LoVo (cell line): ENCODE results near the gene PCSK4.
"Not testable (repeated sequence)": the region's sequence is repeated elsewhere in the genome, so short reads cannot be mapped to it uniquely, and the experiment has no call there.

ENCODE experiments used
- DNase-seq: peaks from one replicate; pipeline ENCODE4 v3.0.0-alpha.2; 2016; ENCODE audit warnings: low spot score

PCSK4 gene

DNA sequence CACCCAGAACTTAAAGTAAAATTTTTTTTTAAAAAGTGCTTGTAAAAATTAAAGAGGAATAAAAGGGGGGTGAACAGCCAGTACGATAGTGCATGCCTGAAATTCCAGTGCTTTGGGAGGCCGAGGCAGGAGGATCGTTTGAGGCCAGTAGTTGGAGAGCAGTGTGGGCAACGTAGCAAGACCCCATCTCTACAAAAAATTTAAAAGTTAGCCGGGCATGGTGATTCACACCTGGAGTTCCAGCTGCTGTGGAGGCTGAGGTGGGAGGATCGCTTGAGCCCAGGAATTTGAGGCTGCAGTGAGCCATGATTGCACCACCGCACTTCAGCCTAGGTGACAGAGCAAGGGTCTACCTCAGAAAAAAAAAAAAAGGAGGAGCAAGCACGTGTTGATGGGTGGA, 14.9 kb upstream of the PCSK4 start:
- DNase-seq = no peak

DNA sequence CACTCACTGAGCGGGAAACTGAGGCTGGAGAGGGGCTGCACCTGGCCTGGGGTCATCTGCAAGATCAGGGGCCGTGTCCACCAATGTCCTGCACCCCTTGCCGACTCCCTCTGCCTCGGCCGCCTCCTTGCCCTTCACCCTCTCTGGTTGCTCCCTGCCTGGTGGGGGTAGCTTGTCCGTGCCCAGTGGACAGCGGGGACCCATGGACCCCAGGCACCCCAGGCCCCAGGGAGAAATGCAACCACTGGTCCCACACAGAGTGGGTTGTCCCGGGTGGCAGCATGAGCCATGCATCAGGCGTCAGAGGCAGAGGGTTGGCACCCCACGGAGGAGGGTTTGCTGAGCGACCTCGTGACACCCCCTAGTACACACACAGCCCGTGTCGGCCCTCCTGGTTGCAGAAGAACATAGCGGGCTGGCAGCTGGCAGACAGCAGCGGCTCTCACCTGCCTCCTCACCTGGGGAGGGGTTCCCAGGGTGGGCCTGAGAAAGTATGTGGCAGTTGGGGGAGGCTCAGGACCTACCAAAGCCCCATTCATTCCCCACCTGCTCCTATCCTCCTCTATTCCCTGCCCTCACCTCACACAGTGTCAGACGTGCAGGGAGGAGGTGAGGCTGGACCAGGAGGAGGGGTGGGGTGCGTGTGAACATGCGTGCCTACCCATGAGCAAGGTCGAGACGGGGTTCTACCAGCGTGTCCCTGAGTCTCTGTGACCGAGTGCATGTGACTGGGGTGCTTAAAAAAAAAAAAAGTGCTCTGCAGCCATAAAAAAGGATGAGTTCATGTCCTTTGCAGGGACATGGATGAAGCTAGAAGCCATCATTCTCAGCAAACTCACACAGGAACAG, 14.0 kb upstream of the PCSK4 start:
- no peak for DNase-seq

DNA sequence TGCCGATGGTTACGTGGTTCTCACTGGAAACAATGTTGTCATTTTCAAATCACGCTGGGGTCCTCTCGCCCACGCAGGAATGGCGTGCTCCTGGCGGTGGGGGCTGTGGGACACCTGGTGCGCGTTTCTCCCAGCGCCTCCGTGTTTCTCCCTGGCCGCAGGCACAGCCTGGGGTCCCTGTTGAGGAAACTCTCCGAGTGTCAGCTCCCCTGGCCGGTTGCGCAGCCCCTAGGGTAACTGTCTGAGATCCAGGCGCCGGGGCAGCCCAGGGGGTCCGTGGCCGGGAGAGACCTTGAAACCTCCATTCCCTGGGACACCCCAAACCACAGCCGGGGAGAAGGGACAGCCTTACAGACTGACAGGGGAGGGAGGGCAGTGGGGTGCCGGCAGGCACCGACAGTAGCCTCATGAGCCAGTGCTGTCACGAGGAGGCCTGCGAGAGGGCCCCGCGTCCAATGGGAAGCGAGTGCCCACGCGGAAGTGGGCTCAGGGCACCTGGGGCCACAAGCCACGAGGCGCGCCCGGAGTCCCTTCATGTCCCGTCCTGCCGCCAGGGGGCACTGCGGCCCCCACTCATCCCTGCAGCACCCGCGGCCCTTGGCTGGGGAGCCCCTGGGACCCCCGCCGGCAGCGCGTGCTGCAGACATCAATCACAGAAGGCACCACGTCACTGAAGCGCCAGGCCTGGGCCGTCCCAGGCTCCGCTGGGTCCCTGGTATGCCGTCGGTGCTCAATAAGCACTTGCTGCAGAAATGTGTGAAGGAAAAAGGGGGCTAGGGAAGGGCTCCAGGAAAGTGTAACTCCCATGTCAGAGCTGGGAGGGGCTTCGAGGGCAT, 13.2 kb upstream of the PCSK4 start:
- DNase-seq = peak; percentile 54

DNA sequence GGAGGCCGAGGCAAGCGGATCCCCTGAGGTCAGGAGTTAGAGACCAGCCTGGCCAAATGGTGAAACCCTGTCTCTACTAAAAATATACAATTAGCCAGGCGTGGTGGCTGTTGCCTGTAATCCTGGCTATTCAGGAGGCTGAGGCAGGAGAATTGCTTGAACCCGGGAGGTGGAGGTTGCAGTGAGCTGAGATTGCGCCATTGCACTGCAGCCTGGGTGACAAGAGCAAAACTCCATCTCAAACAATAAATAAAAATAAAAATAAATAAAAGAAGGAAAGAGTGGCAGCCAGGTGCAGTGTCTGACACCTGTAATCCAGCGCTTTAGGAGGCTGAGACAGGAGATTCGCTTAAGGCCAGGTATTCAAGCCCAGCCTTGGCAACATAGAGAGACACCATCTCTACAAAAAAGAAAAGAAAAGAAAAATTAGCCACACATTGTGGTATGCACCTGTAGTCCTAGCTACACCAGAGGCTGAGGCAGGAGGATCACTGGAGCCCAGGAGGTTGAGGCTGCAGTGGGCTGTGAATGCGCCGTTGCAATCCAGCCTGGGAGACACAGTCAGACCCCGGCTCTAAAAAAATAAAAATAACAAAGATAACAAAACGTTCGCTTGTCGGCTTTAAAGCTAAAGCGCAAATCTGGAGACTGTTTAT, 12.4 kb upstream of the PCSK4 start:
- DNase-seq = no peak

DNA sequence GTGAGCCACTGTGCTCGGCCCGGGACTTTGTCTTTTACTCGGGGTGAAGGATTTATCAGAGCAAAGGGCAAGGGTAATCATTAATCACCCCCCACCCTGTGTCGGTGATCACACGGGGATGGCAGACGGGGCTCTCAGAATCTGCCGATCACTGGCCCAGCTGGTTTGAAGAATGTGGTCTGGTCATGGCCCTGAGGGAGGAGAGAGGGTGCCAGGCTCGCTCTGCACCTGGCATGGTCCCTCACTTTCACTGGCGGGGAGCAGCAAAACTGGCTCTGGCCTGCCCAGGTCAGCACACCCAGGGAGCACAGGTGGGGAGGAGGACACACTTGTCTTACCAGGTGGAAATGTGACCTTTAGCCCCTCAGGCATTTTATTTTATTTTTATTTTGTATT, 11.0 kb upstream of the PCSK4 start:
- DNase-seq = no peak

DNA sequence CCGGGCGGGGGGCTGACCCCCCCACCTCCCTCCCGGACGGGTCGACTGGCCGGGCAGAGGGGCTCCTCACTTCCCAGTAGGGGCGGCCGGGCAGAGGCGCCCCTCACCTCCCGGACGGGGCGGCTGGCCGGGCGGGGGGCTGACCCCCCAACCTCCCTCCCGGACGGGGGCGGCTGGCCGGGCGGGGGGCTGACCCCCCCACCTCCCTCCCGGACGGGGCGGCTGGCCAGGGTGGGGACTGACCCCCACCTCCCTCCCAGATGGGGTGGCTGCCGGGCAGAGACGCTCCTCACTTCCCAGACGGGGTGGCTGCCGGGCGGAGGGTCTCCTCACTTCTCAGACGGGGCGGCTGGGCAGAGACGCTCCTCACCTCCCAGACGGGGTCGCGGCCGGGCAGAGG, 9.1 kb upstream of the PCSK4 start:
- not testable (repeated sequence) for DNase-seq

DNA sequence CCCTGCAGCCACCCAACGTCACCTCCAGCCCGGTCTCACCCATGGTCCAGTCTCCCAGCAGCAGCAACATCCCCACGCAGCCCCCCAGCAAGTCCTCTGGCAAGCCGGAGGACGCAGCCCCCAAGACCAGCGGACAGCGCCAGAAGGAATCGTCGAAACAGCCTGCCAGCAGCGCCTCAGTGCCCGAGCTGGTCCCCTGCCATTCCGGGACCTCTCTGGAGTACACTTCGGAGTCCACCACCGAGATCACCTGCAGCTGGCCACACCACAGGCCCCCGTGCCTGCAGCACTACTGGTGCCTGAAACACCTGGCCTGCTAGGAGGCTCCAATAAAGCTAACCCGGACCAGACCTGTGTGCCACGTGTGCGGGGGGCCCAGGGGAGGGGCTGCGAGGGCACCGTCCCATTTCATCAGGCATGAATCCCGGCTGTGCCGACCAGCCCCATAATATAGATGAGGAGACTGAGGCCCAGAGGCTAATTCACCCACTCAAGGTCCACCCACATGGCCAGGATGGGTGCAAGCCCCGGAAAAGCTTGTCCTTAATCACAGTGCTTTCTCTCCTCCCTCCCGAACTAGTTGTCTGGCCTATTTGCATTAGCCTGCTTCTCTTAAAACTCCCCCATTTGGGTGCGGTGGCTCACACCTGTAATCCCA, 7.6 kb upstream of the PCSK4 start:
- DNase-seq = no peak

DNA sequence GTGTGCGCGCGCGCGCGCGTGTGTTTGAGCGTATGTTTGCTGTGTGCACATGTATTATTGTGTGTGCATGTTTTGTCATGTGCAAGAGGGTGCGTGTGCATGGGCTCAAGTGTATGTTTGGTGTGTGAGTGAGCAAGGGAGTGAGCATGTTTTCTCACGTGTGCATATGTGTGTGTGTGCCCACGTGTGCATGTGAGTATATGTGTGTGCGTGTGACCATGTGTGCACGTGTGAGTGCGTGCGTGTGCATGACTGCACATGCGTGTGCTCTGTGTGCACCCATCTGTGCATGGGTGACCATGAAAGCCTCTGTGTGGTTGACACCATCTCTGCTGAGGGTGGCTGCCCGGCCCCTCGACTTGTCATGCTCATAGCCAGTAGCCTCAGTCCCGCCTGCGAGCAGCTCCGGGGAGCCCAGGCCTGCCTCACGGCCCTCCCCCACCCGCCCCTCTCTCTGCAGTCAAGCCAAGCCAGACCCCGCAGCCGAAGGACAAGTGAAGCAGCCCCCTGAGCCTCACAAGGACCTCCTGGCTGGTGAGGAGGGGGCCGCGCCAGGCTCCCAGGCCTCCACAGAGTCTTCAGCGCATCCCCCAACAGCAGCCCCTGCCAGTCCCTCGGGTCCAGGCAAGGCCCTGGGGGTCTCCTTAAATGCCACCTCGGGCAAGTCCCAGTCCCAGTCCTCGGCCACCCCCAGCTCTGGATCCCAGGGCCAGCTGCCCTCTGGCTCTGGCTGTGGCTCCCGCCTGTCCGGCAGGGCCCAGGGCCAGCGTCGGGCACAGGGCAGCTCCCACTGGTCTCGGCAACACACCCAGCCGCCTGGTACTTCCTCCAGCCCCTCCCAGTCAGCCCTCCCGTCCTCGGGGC, 6.8 kb upstream of the PCSK4 start:
- DNase-seq = no peak

DNA sequence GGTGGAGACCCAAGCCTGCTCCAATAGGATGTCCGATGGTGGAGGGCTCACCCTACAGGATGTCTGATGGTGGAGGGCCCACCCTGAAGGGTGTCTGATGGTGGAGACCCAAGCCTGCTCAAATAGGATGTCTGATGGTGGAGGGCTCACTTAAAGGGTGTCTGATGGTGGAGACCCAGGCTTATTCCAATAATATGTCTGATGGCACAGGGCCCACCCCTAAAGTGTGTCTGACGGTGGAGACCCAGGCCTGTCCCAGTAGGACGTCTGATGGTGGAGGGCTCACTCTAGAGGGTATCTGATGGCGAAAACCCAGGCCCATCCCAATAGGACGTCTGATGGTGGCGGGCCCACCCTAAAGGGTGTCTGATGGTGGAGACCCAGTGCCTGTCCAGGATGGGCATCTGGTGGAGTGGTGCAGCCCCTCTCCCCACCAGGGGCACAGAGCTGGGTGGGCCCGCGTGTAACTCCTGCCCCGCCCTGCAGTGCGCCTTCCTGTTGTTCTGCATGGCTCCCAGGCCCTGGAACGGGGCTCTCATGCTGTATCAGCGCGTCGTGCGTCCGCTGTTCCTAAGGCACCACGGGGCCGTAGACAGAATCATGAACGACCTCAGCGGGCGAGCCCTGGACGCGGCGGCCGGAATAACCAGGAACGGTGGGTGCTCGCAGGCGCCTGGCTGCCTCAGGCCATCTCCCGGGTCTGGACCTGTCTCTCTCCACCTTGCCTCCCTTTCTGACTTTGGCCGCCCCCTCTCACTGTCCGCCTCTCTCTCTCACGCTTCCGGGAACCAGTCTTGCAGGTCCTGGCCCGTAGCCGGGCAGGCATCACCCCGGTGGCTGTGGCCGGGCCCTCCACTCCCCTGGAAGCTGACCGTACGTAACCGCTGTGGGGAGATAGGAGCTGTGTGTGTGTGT, 5.9 kb upstream of the PCSK4 start:
- no peak for DNase-seq

DNA sequence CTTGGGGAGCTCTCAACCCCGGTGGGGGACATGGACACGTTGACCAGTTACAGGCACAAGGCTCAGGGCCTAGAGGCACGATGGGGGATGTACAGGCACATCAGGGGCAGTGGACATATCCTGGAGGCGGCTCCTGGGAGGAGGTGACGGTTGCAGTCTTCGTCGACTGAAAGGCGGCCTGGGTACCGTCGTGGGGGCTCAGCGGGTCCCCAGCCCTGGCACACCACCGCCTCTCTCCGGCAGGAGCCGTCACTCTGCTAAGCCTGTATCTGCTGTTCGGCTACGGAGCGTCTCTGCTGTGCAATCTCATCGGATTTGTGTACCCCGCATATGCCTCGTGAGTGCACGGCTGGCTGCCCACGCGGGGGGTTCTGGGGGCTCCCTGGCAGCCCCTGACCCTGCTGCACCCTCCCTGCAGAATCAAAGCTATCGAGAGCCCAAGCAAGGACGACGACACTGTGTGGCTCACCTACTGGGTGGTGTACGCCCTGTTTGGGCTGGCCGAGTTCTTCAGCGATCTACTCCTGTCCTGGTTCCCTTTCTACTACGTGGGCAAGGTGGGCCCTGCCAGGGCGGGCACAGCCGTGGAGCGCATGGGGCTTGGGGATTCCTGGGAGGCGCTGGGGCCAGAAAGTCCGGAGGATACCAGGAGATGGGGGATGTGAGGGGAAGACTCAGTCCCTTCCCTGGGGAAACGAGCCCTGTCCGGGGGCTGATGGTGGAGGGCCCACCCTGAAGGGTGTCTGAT, 5.1 kb upstream of the PCSK4 start:
- no peak for DNase-seq

DNA sequence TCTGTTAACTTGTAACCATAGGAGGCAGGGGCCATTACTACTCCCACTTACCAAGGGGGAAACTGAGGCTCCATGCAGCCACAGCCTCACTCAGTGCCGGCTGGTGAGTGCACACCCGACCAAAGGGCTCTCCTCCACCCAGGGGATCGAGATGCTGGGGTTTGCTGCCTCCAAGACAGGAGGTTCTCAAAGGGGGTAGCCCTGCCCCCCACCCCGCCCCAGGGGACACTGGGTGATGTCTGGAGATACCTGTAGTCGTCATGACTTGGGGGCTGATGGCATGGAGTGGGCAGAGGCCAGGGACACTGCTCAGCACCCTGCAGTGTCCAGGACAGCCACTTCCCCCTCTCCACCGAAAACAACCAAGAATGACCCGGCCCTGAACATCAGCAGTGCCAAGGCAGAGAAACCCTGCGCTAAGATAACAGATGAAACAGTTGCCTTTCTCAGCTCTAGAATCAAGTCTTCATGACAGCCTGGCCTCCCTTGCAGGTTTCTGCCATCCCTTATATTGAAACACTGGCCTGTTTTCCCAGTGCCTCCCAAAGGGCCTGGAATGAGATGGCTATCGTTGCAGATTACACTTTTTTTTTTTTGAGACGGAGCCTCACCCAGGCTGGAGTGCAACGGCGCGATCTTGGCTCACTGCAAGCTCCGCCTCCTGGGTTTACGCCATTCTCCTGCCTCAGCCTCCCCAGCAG, 4.1 kb upstream of the PCSK4 start:
- no peak for DNase-seq

DNA sequence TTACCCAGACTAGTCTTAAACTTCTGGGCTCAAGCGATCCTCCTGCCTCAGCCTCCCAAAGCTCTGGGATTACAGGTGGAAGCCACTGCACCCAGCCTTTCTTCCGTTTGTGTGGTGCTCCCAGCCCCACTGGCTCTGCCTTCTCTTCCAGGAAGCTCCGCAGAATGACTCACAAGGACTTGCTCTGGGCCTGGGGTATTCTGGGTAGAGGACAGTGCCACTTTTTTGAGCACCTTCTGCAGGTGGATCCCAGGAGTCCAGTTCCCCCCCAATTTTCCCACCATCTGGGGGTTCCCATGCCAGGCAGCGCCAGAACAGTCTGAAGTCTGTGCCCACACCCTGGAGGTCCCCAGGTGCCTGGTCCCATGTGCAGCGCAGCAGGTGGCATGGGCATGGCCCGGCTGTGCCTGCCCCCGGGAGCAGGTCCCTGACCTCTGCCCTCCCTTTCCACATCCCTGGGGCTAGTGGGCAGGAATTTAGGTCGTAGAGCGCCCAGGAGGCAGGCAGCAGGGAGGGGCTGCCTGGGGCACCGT, 2.4 kb upstream of the PCSK4 start:
- DNase-seq = no peak

DNA sequence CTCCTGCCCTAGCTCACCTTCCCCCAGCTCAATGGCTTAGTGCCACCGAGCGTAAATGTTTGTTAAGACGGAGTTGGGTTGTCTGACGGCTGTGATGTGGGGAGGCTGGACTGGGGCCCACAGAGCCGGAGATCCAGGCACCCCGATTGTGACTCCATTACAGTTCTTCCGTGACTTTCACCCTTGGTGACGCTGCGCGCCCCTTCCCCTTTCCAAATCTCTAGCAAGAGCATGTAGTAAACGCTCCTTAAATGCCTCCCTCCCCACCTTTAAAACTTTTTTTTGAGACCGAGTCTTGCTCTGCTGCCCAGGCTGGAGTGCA, 1.7 kb upstream of the PCSK4 start:
- no peak for DNase-seq

DNA sequence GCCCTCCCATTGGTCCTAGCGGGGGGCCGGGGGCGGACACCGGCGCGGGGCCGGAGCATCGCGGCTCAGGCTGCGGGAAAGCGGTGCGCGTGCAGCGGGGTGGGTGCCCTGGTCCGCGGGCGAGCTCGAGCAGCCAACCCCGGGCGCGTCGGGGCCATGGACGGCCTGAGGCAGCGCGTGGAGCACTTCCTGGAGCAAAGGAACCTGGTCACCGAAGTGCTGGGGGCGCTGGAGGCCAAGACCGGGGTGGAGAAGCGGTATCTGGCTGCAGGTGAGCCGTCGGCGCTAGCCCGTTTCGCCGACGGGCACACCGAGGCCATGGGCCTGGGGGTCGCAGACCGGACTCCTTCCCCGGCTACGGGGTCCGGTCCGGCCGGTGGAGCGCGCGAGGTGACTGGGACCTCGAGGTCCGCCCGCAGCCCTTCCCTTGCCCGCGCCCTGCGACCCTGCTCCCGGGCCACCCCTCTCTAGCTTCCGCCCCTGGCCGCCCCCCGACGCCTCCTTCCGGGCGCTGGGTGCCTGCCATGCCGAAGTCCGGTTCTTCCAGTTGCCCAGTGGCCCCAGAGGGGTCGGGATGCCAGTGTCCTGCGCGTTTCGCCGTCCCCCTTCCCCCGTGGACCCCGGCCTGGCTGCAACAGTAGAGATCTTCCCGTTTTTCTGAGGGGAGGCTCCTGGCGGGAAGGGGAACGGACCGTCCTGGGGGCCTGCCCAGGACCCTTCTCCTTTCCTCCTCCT, 1.1 kb upstream of the PCSK4 start, which contains the start of gene REEP6:
REEP6 (plus strand) TSS at position 68 of the 735 bp plus-strand sequence; CDS start at position 157, 89 bp downstream.
- no peak for DNase-seq

DNA sequence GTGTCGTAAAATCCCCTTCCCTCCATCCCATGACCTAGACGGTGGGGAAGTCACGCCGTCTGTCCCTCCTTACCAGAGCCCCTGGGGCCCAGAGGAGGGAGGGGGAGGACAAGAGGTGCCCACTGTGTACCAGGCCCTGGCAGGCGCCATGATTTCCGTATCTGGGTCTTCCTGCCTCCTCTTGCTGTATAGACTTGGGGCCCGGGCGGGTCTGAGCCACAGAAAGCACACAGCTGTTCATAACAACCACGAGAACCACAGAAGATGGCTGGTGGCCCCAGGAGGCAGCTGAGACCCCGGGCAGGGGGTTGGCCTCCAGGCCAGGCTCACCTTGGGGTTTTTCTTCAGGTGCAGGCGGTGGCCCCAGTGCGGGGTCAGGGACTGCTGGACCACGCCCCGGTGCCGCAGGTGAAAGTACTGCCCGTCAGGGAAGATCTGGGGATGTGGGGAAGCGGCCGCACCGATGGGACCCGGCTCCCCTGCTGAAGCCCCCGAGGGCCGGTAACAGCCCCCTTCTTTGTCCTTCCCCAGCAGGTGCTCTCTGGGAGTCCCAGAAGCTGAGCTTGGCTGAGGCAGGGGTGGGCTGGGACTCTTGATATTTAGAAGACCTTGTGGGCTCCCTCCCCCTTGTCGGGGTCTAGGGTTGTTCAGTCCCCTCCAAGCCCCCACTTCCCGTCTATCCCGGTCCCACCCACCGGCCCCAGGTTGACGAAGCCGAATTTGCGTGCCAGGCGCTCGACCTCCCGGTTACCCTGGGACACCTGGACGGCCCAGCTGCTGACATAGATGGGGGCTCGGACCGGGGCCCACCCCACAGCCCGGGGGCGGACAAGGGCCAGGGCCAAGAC, 463 bp downstream of the PCSK4 start:
- DNase-seq = no peak

DNA sequence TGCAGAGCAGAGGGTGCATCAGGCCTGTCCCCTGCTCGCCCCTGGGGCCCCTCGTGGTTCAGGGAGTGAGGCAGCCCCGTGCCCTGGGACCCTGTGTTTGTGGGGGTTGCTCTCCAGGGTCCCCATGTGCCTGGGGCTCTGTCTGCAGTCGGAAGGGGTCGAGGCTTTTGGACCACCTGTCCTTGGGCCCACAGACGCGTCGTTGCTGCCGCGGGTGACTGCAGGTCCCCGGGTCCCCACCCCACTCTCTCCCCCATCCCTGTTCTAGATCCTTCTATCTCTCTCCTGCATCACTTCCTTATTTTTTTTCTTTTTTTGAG, 1.9 kb downstream of the PCSK4 start:
- no peak for DNase-seq
